ENCODE results near the gene CBFA2T2.
"Not testable (repeated sequence)": the region's sequence is repeated elsewhere in the genome, so short reads cannot be mapped to it uniquely, and the experiment has no call there.

CBFA2T2 gene

DNA sequence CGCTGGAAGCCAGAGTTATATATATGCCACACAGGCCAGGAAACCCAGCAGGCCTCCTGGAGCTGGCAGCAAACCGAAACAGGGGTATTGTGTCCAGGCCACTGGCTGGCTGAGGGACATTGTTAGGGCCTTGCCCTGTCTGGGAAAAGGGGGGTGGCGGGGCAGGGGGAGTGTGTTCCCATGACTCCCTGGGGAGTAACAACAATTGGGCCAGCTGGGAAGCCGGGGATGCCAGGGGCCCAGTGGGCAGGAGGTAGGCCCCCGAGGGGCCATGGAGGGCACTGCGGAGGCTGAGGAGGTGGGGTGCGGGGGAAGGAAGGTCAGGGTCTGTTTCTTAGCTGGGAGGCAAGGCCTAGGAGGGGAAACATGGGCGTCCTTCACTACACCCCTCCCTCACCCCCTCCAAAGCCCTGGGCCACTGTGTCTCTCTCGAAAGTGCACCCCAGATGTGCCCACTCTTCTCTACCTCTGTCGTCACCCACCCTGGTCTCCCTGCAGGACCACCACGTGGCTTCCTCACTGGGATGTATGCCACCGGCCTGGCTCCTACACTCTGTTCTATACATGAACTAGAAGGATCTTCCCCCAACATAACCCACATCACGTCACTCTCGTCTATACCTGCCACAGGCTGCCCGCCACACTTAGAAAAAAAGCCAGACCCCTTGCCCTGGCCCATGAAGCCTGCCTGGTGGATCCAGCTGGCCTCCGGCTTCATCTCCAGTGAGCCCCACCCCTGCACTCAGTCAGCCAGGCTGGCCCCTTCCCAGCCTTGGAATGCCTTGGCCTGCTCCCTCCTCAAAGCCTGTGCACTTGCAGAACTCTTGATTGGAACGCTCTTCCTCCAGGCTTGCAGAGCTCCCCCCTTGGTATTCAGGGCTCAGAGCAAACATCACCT is 204.1 kb downstream of the CBFA2T2 start:
- DNase-seq (ENCODE audit: low read depth in 1 of 2, low spot score in 1 of 2), result no peak

DNA sequence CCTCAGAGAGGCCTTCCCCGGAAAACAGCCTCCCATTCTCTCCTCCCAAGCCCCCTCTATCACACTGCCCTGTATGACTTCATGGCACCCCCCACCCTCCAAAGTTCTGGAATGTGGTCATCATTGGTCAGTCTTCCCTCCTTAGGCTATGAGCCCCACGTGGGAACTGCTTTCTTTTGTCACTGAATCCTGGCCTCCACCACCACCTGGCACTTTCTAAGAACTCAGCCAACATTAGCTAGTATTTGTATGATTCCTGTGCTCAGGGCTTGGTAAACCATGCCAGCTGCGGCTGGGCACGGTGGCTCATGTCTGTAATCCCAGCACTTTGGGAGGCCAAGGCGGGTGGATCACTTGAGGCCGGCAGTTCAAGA is 204.7 kb downstream of the CBFA2T2 start:
- DNase-seq (ENCODE audit: low read depth in 1 of 2, low spot score in 1 of 2), result no peak

DNA sequence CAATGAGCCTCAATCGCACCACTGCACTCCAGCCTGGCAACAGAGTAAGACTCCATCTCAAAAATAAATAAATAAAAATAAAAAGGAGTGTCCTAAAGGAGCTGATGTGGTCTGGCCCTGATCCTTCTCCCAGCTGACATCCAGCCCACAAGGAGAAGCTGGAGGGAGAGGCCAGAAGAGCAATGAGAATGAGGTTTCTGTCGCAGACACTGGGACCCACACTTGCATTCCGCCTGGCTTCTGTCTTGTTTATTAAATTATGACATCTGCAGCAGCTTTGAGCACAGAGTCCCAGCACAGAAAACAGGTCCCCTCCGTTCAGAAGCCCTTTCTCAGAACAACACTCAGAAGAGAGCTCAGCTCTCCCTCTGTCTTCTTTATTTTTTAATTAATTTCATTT is 206.6 kb downstream of the CBFA2T2 start:
- DNase-seq (ENCODE audit: low read depth in 1 of 2, low spot score in 1 of 2), result no peak

DNA sequence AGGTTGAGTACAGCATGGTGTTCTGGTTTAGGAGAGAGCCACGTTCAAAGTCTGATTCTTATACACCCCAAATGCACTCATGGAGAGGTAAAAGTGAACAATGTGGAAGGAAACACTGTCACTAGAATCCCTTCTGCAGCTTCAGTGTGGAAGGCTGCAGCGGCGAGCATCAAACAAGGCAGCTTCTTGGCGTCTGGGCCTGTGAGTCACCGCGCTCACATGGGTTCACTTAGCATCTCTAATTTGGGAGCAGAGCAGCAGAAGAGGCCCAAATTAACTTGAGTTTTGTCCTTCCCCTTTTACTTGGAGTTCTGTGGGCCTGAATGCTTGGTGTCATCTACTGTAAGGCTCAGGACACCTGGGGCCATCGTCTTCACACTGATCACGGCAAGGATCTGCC is 207.2 kb downstream of the CBFA2T2 start:
- DNase-seq (ENCODE audit: low read depth in 1 of 2, low spot score in 1 of 2), result no peak

DNA sequence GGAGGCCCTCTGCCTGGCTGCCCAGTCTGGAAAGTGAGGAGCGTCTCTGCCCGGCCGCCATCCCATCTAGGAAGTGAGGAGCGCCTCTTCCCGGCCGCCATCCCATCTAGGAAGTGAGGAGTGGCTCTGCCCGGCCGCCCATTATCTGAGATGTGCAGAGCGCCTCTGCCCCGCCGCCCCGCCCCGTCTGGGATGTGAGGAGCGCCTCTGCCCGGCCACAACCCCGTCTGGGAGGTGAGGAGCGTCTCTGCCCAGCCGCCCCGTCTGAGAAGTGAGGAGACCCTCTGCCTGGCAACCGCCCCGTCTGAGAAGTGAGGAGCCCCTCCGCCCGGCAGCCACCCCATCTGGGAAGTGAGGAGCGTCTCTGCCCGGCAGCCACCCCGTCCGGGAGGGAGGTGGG is 209.1 kb downstream of the CBFA2T2 start:
- DNase-seq (ENCODE audit: low read depth in 1 of 2, low spot score in 1 of 2), result not testable (repeated sequence)

Measured in activated CD4-positive, alpha-beta T cell treated with anti-CD3 and anti-CD28 coated beads, Interleukin-2, amount 50 U/mL, for 24 hours (primary cell).